ENCODE results near the gene STRBP.

DNA sequence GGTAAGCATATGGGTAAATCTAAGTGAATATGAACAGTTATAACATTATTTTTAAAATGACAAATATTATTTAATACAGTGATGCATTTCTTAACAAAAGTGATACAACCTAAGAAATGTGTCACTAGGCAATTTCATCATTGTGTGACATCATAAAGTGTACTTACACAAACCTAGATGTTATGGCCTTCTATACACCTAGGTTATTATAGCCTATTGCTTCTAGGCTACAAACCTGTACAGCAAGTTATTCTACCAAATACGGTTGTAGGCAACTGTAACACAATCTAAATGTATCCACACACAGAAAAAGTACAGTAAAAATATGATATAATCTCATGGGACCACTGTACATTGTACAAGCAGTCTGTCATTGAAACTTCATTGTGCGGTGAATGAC, 48.3 kb downstream of the STRBP start:
- TF ChIP-seq EZH2phosphoT487 (IDR thresholded peaks at IDR 0.05; ENCODE audit: insufficient read depth, low read depth) (no peak), EZH2 (IDR thresholded peaks at IDR 0.05; ENCODE audit: insufficient read depth, poor library complexity, severe bottlenecking) (no peak)
